ENCODE measurements around the gene WLS.

Gene WLS

DNA sequence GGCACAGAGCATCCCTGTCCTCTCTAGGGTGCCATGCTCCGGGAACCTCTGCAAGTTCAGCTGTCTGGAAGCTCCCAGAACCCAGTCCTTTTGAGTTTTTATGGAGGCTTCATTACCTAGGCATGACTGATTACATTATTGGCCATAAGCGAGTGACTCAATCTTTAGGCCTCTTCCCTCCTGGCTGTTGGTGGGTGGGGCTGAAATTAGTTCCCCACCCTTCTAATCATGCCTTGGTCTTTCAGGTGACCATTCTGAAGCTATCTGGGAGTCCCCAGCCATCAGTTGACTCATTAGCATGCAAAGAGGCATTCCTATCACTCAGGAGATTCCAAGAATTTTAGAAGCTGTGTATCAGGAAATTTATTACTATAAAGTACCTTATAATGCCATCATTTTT lies 46.6 kb downstream of the WLS start:
- TF ChIP-seq, protein P1, sequence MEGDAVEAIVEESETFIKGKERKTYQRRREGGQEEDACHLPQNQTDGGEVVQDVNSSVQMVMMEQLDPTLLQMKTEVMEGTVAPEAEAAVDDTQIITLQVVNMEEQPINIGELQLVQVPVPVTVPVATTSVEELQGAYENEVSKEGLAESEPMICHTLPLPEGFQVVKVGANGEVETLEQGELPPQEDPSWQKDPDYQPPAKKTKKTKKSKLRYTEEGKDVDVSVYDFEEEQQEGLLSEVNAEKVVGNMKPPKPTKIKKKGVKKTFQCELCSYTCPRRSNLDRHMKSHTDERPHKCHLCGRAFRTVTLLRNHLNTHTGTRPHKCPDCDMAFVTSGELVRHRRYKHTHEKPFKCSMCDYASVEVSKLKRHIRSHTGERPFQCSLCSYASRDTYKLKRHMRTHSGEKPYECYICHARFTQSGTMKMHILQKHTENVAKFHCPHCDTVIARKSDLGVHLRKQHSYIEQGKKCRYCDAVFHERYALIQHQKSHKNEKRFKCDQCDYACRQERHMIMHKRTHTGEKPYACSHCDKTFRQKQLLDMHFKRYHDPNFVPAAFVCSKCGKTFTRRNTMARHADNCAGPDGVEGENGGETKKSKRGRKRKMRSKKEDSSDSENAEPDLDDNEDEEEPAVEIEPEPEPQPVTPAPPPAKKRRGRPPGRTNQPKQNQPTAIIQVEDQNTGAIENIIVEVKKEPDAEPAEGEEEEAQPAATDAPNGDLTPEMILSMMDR (IDR thresholded peaks at IDR 0.05): no peak
- TF ChIP-seq ZFX (IDR thresholded peaks at IDR 0.05; ENCODE audit: borderline replicate concordance): no peak
- H3K27ac ChIP-seq: no peak overlapping the region

DNA sequence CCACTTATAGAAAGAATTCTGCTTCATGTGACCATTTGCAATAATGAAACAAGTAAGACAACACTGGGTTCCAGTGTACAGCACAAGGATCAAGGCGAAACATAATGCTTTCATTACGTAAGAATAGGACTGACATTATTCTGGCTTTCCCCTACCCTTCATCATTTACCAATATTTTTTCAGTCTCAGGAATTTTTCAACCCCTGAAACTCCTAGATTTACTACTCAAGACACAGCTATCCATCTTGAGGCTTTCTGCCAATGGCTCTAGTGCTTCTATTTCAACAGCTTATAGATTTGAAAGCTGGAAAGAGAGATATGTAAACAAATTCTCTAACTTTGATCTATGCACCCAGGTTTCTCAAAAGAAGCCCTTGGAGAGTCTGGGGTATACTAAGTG lies 48.4 kb downstream of the WLS start:
- no peak overlapping the region for H3K27ac ChIP-seq
- TF ChIP-seq ZFX (IDR thresholded peaks at IDR 0.05; ENCODE audit: borderline replicate concordance): no peak
- TF ChIP-seq, protein P1 (IDR thresholded peaks at IDR 0.05): no peak

DNA sequence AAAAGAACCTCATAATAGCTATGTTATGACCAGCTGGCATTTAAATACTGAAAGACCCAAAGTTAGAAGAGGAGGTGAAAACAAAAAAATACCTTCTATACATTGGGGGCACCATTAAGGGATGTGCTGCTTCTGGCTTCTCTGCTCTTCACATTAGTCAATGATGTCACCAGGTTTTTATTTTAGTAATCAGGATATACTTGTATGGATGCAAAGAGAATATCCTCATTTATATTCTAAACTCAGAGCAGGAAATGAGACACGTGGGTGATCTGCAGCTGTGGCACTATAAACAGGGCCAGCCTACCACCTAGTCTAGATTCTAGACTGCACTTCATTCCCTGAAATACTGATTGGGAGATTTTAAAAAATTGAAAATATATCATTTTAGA lies 51.2 kb downstream of the WLS start:
- TF ChIP-seq, protein P1 (IDR thresholded peaks at IDR 0.05): no peak
- no peak for TF ChIP-seq ZFX (IDR thresholded peaks at IDR 0.05; ENCODE audit: borderline replicate concordance)
- H3K27ac ChIP-seq: no peak overlapping the region

DNA sequence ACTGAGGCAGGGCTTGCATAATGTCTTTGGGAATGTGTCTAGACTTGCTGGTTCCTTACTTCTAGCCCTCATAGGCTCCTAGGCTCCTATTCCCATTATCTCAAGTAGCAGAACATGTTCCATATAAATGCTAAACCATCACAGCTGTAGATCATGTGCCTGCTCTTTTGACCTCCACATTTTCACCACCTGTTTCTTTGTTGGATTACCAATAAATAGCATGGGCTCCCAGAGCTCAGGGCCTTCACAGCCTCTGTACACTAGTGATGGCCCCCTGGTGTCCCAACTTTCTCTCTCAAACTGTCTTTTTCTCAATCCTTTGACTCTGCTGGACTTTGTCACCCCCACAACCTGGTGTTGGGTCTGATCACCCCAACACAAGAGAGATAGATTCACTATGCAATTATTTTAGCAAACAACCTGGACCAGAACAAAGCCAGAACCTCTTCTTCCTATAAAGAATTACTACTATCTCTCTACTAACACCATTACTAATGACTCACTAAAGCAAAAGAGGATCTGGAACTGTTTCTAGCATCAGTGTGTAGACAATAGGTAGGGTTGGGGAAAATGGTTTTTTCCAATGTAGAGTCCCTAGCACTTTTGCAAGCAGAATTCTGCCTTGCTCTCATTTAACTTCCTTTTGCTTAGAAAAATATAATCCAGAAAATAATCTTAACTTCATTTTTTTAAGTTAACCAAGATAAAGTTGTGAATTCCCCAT lies 51.7 kb downstream of the WLS start:
- TF ChIP-seq ZFX (IDR thresholded peaks at IDR 0.05; ENCODE audit: borderline replicate concordance): no peak
- TF ChIP-seq, protein P1 (IDR thresholded peaks at IDR 0.05): no peak
- no peak overlapping the region for H3K27ac ChIP-seq

DNA sequence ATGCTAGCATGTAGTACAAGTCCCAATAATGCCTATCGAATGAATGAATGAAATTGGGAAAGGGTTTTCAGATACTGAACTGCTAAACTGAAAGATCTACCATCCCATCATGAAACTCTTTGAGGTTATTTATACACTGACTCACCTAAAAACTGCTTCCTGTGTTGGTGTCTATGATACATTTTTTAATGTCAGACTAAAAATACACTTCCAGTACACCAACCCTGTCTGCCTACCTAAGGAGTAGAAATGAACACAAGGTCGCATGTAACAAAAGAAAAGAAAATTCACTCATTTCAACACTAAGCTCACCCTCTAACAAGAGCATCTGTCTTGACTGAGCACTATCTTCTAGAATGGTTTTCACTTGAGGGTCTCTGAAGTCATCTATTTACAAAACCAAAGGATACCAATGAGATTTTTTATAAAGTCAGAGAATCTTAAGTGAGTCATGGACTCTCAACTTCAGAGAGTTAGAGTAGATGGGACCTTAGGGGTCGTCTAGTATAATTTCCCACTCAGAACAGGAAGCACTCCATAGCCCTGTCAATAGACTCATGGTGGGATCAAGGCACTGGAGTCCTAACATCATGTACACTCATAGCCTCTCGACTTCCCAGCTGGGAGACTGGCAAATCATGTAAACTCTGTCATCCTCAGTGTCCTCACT lies 53.4 kb downstream of the WLS start:
- H3K27ac ChIP-seq: no peak overlapping the region
- TF ChIP-seq ZFX (IDR thresholded peaks at IDR 0.05; ENCODE audit: borderline replicate concordance): no peak
- TF ChIP-seq, protein P1 (IDR thresholded peaks at IDR 0.05): no peak

DNA sequence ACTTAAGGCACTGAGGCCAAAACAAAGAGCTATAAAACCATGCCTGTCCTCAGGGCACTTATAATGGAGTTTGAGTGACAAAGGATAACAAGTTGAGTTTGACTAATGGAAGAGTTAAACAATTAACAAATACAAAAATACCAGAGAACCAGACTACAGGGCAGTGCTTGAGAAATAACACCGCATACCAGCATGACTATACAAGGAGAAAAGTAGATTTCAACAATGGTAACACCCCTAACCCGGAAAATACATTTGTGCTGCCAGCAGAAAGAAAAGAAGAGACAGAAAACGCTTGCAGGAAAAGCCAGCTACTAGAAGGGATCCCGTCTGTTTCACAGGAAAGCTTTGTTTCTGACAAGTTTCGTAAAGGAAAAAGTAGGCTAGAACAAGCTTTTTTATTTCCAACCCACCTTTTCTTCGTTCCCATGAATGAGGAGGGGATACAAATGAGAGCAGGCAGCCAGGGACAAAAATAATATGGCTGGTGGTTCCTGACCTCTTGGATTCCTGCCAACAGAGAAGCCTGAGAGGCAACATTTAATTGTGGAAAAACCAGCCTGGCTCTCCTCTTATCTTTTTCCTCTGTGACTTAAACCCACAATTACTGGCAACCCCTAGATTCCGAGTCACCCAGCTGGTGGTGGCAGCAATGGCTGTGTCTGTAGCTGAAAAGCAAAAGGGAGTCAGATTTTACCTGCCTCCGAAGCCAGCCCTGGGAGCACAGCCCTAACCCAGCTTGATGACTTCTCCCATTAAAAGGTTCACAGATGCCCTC lies 56.5 kb downstream of the WLS start:
- no peak overlapping the region for H3K27ac ChIP-seq
- no peak for TF ChIP-seq ZFX (IDR thresholded peaks at IDR 0.05; ENCODE audit: borderline replicate concordance)
- TF ChIP-seq, protein P1 (IDR thresholded peaks at IDR 0.05): no peak

Measured in 22Rv1 (cell line).